ENCODE results near the gene SF3B2.

DNA sequence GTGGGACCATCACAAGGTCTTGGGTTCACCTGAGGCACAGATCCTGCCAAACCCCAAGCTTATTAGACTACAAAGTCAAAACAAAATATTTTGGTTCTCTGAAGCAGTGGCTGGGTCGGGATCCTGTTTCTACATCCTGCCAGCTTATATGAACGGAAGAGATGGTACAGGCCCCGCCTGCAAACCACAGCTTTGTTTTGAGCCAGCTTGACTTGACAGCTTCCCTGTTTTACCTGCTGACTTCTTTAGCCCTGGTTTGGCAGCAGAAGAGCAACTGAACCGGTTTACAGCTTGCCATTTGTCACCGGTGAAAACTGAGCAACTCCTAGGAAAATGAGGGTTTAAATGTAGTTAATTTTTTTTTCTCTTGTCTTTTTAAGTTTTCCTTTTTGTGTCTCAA, 29.3 kb downstream of the SF3B2 start:
- TF ChIP-seq, protein P1, sequence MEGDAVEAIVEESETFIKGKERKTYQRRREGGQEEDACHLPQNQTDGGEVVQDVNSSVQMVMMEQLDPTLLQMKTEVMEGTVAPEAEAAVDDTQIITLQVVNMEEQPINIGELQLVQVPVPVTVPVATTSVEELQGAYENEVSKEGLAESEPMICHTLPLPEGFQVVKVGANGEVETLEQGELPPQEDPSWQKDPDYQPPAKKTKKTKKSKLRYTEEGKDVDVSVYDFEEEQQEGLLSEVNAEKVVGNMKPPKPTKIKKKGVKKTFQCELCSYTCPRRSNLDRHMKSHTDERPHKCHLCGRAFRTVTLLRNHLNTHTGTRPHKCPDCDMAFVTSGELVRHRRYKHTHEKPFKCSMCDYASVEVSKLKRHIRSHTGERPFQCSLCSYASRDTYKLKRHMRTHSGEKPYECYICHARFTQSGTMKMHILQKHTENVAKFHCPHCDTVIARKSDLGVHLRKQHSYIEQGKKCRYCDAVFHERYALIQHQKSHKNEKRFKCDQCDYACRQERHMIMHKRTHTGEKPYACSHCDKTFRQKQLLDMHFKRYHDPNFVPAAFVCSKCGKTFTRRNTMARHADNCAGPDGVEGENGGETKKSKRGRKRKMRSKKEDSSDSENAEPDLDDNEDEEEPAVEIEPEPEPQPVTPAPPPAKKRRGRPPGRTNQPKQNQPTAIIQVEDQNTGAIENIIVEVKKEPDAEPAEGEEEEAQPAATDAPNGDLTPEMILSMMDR (IDR thresholded peaks at IDR 0.05; ENCODE audit: low read depth, low read length) = no peak
- no peak for TF ChIP-seq POLR2A (IDR thresholded peaks at IDR 0.05; ENCODE audit: extremely low read depth, insufficient read length)

All from NB4 (cell line).